Neural cell (in vitro differentiated cells): ENCODE measurements around the gene ANKS1B. TPM values are rescaled to one million over a fixed set of nuclear protein-coding genes. Genes with fewer than 3 reads are reported as not detected.

Experiments
- H2AFZ ChIP-seq: fragments of 200-600, 300-800 bp; sonication (generic), shearing (Covaris generic); 2 replicates; pipeline ENCODE4 v1.6.0; 2014; ENCODE audit warnings: low read depth, mild to moderate bottlenecking, antibody characterized with exemption, low read length, moderate library complexity
- H3F3A ChIP-seq: fragments of 200-600 bp; shearing (Covaris generic); 2 replicates; pipeline ENCODE4 v1.6.1; 2016; ENCODE audit warnings: mild to moderate bottlenecking, moderate library complexity, mixed read lengths, antibody characterized with exemption, low read length; ENCODE audit not compliant: insufficient read depth, poor library complexity, severe bottlenecking
- H3K27ac ChIP-seq: fragments of 200-600, 300-800 bp; sonication (generic), shearing (Covaris generic); 2 replicates; pipeline ENCODE4 v1.5.1; 2014; ENCODE audit warnings: mild to moderate bottlenecking, low read length, moderate library complexity
- H3K27me3 ChIP-seq: fragments of 300-800, 200-600 bp; sonication (generic), shearing (Covaris generic); 2 replicates; pipeline ENCODE4 v1.6.0; 2014; ENCODE audit warnings: mild to moderate bottlenecking, low read depth, low read length, moderate library complexity; ENCODE audit not compliant: insufficient read depth
- H3K36me3 ChIP-seq: fragments of 300-800, 200-600 bp; sonication (generic), shearing (Covaris generic); 2 replicates; pipeline ENCODE4 v1.5.1; 2014; ENCODE audit warnings: mild to moderate bottlenecking, antibody characterized with exemption, low read length, moderate library complexity; ENCODE audit not compliant: insufficient read depth
- H3K4me2 ChIP-seq: fragments of 300-800, 200-600 bp; sonication (generic), shearing (Covaris generic); 2 replicates; pipeline ENCODE4 v1.6.0; 2014; ENCODE audit warnings: mild to moderate bottlenecking, low read length
- H3K4me3 ChIP-seq: fragments of 300-800, 200-600 bp; sonication (generic), shearing (Covaris generic); 2 replicates; pipeline ENCODE4 v1.5.1; 2014; ENCODE audit warnings: mild to moderate bottlenecking, low read length, moderate library complexity
- H3K79me2 ChIP-seq: fragments of 200-600 bp; shearing (Covaris generic); replicated peaks from 2 replicates; pipeline ENCODE4 v1.6.0; 2014; ENCODE audit warnings: mild to moderate bottlenecking, low read length, moderate library complexity; ENCODE audit not compliant: insufficient read depth
- H3K9ac ChIP-seq: fragments of 300-800, 200-600 bp; sonication (generic), shearing (Covaris generic); 2 replicates; pipeline ENCODE4 v1.6.1; 2016; ENCODE audit warnings: mild to moderate bottlenecking, low read length, mixed read lengths
- H3K9me2 ChIP-seq: fragments of 200-600 bp; shearing (Covaris generic); 2 replicates; pipeline ENCODE4 v1.6.1; 2016; ENCODE audit warnings: mild to moderate bottlenecking, low read length, mixed read lengths; ENCODE audit not compliant: insufficient read depth
- H3K9me3 ChIP-seq: fragments of 200-600, 300-800 bp; sonication (generic), shearing (Covaris generic); 2 replicates; pipeline ENCODE4 v1.6.1; 2016; ENCODE audit warnings: mild to moderate bottlenecking, mixed run types, low read length, moderate library complexity, mixed read lengths
- H4K20me1 ChIP-seq: fragments of 200-600 bp; shearing (Covaris generic); 2 replicates; pipeline ENCODE4 v1.6.1; 2016; ENCODE audit warnings: mild to moderate bottlenecking, mixed run types; ENCODE audit not compliant: insufficient read depth
- EP300 ChIP-seq: fragments of 450-650 bp; conservative IDR thresholded peaks from 2 replicates; pipeline ENCODE4 v1.6.1; 2014; ENCODE audit warnings: antibody characterized with exemption, mild to moderate bottlenecking, moderate library complexity; ENCODE audit not compliant: poor library complexity, severe bottlenecking
- EZH2 ChIP-seq: fragments of 200-600, 300-800 bp; shearing (Covaris generic), sonication (generic); IDR thresholded peaks from 2 replicates; pipeline ENCODE4 v1.6.1; 2014; ENCODE audit warnings: antibody characterized with exemption, low read length, borderline replicate concordance, mild to moderate bottlenecking; ENCODE audit not compliant: insufficient read depth, poor library complexity, severe bottlenecking
- MXI1 ChIP-seq: fragments of 450-650 bp; conservative IDR thresholded peaks from 2 replicates; pipeline ENCODE4 v1.6.1; 2014; ENCODE audit warnings: antibody characterized with exemption, mild to moderate bottlenecking; ENCODE audit not compliant: poor library complexity, severe bottlenecking
- POLR2AphosphoS5 ChIP-seq: IDR thresholded peaks from 2 replicates; pipeline ENCODE4 v1.6.1; 2012
- RAD21 ChIP-seq: fragments of 450-650 bp; conservative IDR thresholded peaks from 2 replicates; pipeline ENCODE4 v1.6.1; 2014; ENCODE audit warnings: antibody characterized with exemption, mild to moderate bottlenecking, moderate library complexity
- SMC3 ChIP-seq: fragments of 450-650 bp; conservative IDR thresholded peaks from 2 replicates; pipeline ENCODE4 v1.6.1; 2014; ENCODE audit warnings: antibody characterized with exemption, mild to moderate bottlenecking, moderate library complexity; ENCODE audit not compliant: poor library complexity
- TAF1 ChIP-seq: IDR thresholded peaks from 2 replicates; pipeline ENCODE4 v1.6.1; 2012; ENCODE audit warnings: low read depth
- polyA plus RNA-seq: library from polyadenylated mRNA; depleted of rRNA; stranded (reverse); fragments of >200 nt; gene quantifications from 2 replicates; pipeline ENCODE4 v1.2.3, GENCODE V29; 2014
- TF ChIP-seq, protein P1 (sequence below): fragments of 450-650 bp; IDR thresholded peaks from 2 replicates; pipeline ENCODE4 v1.5.1; 2014; ENCODE audit warnings: antibody characterized with exemption, mild to moderate bottlenecking, moderate library complexity; ENCODE audit not compliant: poor library complexity, severe bottlenecking
- TF ChIP-seq, protein P2 (sequence below): IDR thresholded peaks from 2 replicates; pipeline ENCODE4 v1.6.1; 2012; ENCODE audit warnings: borderline replicate concordance

ANKS1B gene
- polyA plus RNA-seq, 1 donor from 2014 or later = 65.6 TPM

DNA sequence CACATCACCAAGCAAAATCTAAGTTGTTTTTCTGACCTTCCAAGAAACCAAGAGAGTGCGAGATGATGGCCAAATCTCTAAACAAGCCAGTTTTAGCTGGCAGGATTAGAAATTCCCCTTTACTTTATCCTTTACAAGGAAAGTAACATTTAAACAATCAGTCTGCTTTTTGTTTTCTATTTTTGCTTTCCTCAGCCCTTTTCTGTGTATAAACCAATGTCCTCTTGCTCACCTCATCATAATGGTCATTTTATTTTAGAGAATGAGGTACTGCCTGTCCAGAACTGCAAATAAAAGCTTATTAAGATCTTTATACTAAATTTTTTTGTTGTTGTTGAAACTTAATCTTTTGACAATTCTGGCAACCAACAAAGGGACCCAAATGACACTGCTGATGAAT is 779.6 kb downstream of the ANKS1B start:
- Histone ChIP-seq H3K4me3 (no peak overlapping the region), H3K27ac (no peak overlapping the region), H3K79me2 (no peaks in the 10 kb centered on the region), H2AFZ (no peak overlapping the region), H3K9ac (no peak overlapping the region), H3K4me2 (no peak overlapping the region), H3K36me3 (no peaks in the 10 kb centered on the region), H3K27me3 (no peaks in the 10 kb centered on the region), H3K9me3 (no peaks in the 10 kb centered on the region), H3K9me2 (no peaks in the 10 kb centered on the region), H4K20me1 (no peaks in the 10 kb centered on the region), H3F3A (no peaks in the 10 kb centered on the region)
- TF ChIP-seq SMC3 (no peak), EP300 (no peak), RAD21 (no peak), TAF1 (no peak), MXI1 (no peak), EZH2 (no peak), POLR2AphosphoS5 (no peak)
- TF ChIP-seq, protein P1, sequence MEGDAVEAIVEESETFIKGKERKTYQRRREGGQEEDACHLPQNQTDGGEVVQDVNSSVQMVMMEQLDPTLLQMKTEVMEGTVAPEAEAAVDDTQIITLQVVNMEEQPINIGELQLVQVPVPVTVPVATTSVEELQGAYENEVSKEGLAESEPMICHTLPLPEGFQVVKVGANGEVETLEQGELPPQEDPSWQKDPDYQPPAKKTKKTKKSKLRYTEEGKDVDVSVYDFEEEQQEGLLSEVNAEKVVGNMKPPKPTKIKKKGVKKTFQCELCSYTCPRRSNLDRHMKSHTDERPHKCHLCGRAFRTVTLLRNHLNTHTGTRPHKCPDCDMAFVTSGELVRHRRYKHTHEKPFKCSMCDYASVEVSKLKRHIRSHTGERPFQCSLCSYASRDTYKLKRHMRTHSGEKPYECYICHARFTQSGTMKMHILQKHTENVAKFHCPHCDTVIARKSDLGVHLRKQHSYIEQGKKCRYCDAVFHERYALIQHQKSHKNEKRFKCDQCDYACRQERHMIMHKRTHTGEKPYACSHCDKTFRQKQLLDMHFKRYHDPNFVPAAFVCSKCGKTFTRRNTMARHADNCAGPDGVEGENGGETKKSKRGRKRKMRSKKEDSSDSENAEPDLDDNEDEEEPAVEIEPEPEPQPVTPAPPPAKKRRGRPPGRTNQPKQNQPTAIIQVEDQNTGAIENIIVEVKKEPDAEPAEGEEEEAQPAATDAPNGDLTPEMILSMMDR = no peak
- TF ChIP-seq, protein P2, sequence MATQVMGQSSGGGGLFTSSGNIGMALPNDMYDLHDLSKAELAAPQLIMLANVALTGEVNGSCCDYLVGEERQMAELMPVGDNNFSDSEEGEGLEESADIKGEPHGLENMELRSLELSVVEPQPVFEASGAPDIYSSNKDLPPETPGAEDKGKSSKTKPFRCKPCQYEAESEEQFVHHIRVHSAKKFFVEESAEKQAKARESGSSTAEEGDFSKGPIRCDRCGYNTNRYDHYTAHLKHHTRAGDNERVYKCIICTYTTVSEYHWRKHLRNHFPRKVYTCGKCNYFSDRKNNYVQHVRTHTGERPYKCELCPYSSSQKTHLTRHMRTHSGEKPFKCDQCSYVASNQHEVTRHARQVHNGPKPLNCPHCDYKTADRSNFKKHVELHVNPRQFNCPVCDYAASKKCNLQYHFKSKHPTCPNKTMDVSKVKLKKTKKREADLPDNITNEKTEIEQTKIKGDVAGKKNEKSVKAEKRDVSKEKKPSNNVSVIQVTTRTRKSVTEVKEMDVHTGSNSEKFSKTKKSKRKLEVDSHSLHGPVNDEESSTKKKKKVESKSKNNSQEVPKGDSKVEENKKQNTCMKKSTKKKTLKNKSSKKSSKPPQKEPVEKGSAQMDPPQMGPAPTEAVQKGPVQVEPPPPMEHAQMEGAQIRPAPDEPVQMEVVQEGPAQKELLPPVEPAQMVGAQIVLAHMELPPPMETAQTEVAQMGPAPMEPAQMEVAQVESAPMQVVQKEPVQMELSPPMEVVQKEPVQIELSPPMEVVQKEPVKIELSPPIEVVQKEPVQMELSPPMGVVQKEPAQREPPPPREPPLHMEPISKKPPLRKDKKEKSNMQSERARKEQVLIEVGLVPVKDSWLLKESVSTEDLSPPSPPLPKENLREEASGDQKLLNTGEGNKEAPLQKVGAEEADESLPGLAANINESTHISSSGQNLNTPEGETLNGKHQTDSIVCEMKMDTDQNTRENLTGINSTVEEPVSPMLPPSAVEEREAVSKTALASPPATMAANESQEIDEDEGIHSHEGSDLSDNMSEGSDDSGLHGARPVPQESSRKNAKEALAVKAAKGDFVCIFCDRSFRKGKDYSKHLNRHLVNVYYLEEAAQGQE = no peak

- no peaks in the 10 kb centered on the region for H3K36me3 ChIP-seq
- H3K27me3 ChIP-seq = no peaks in the 10 kb centered on the region
- no peaks in the 10 kb centered on the region for H3F3A ChIP-seq
- no peak overlapping the region for H3K9ac ChIP-seq
- no peaks in the 10 kb centered on the region for H3K9me2 ChIP-seq
- H2AFZ ChIP-seq = no peak overlapping the region
- no peak overlapping the region for H3K4me2 ChIP-seq
- no peaks in the 10 kb centered on the region for H3K79me2 ChIP-seq
- no peak overlapping the region for H3K4me3 ChIP-seq
- TF ChIP-seq EP300 (no peak), MXI1 (no peak), TAF1 (no peak), RAD21 (no peak)
- TF ChIP-seq, protein P2 = no peak
- TF ChIP-seq, protein P1 = no peak
- H4K20me1 ChIP-seq = no peaks in the 10 kb centered on the region
- no peak overlapping the region for H3K27ac ChIP-seq
- no peaks in the 10 kb centered on the region for H3K9me3 ChIP-seq
These were observed 782.7 kb downstream of the ANKS1B start for GRCh38 chr12:99201906-99202645.
